GM23338 (cell line): ENCODE data around the gene BANK1. TPM values are rescaled to one million over a fixed set of nuclear protein-coding genes. Genes with fewer than 3 reads are reported as not detected.

Experiments used
- ATAC-seq: fragments of 200-7000 bp; cut with Tn5 transposase; 3 replicates; pipeline ENCODE4 v1.9.1; 2020
- DNase-seq: peaks from one replicate; pipeline ENCODE4 v3.0.0-alpha.2; 2015; ENCODE audit warnings: low spot score
- H2AFZ ChIP-seq: fragments of 200-600 bp; sonication (generic); 2 replicates; pipeline ENCODE4 v1.8.0; 2016; ENCODE audit warnings: antibody characterized with exemption, mild to moderate bottlenecking, moderate library complexity
- H3F3A ChIP-seq: fragments of 200-600 bp; sonication (generic); replicated peaks from 2 replicates; pipeline ENCODE4 v1.8.0; 2017; ENCODE audit warnings: antibody characterized with exemption, mixed run types, low read depth
- H3K27ac ChIP-seq: fragments of 200-600 bp; sonication (generic); 2 replicates; pipeline ENCODE4 v1.6.1; 2016; ENCODE audit warnings: low read depth
- H3K27me3 ChIP-seq: fragments of 200-600 bp; sonication (generic); 2 replicates; pipeline ENCODE4 v1.8.0; 2016; ENCODE audit warnings: mild to moderate bottlenecking, mixed run types, moderate library complexity; ENCODE audit not compliant: insufficient read depth
- H3K36me3 ChIP-seq: fragments of 200-600 bp; sonication (generic); 2 replicates; pipeline ENCODE4 v1.8.0; 2016; ENCODE audit warnings: mild to moderate bottlenecking; ENCODE audit not compliant: insufficient read depth
- H3K4me1 ChIP-seq: fragments of 200-600 bp; sonication (generic); 2 replicates; pipeline ENCODE4 v1.8.0; 2016; ENCODE audit warnings: mild to moderate bottlenecking, moderate library complexity; ENCODE audit not compliant: insufficient read depth
- H3K4me2 ChIP-seq: fragments of 200-600 bp; sonication (generic); 2 replicates; pipeline ENCODE4 v1.7.1; 2017; ENCODE audit warnings: mixed run types
- H3K4me3 ChIP-seq: fragments of 200-600 bp; sonication (generic); 2 replicates; pipeline ENCODE4 v1.6.1; 2016; ENCODE audit warnings: mixed run types
- H3K79me2 ChIP-seq: fragments of 200-600 bp; sonication (generic); replicated peaks from 2 replicates; pipeline ENCODE4 v1.8.0; 2017; ENCODE audit warnings: mild to moderate bottlenecking; ENCODE audit not compliant: insufficient read depth
- H3K9me2 ChIP-seq: fragments of 200-600 bp; sonication (generic); 2 replicates; pipeline ENCODE4 v1.8.0; 2017; ENCODE audit not compliant: insufficient read depth
- H4K20me1 ChIP-seq: fragments of 200-600 bp; sonication (generic); replicated peaks from 2 replicates; pipeline ENCODE4 v1.8.0; 2017; ENCODE audit warnings: mild to moderate bottlenecking; ENCODE audit not compliant: insufficient read depth
- H3K27ac Mint-ChIP-seq: 2 replicates; pipeline ENCODE4 v1.8.0; 2020; ENCODE audit warnings: inconsistent platforms, mild to moderate bottlenecking, moderate library complexity, mixed read lengths
- H3K27me3 Mint-ChIP-seq: 3 replicates; pipeline ENCODE4 v1.8.0; 2022; ENCODE audit warnings: low read depth, mild to moderate bottlenecking, moderate library complexity, mixed read lengths, inconsistent platforms; ENCODE audit not compliant: insufficient read depth, poor library complexity
- H3K36me3 Mint-ChIP-seq: 3 replicates; pipeline ENCODE4 v1.8.0; 2021; ENCODE audit warnings: low read depth, mild to moderate bottlenecking, inconsistent platforms, moderate library complexity, mixed read lengths
- H3K4me1 Mint-ChIP-seq: 3 replicates; pipeline ENCODE4 v1.8.0; 2020; ENCODE audit warnings: mild to moderate bottlenecking, inconsistent platforms, mixed read lengths
- H3K4me3 Mint-ChIP-seq: 3 replicates; pipeline ENCODE4 v1.8.0; 2021; ENCODE audit warnings: moderate library complexity, mild to moderate bottlenecking, inconsistent platforms, mixed read lengths
- H3K9me3 Mint-ChIP-seq: 3 replicates; pipeline ENCODE4 v1.8.0; 2020; ENCODE audit warnings: moderate library complexity, mild to moderate bottlenecking, inconsistent platforms, mixed read lengths
- CREB1 ChIP-seq: fragments of 250-450 bp; sonication (Bioruptor Pico); IDR thresholded peaks from 2 replicates; pipeline ENCODE4 v1.5.0; 2020; ENCODE audit warnings: low read depth, mild to moderate bottlenecking, moderate library complexity
- CTCF ChIP-seq, 2 experiments: fragments of 200-600 bp in 1 of 2; sonication (generic) in 1 of 2; conservative IDR thresholded peaks; 2 replicates each; pipeline versions ENCODE4 v1.5.1 to v1.6.1; 2016 to 2017; ENCODE audit warnings: antibody characterized with exemption in 2 of 2, low read depth in 2 of 2, mild to moderate bottlenecking in 2 of 2, moderate library complexity in 1 of 2
- ETS1 ChIP-seq: IDR thresholded peaks from 2 replicates; pipeline ENCODE4 v1.6.1; 2016; ENCODE audit warnings: antibody characterized with exemption
- EZH2 ChIP-seq: fragments of 200-600 bp; sonication (generic); IDR thresholded peaks from one replicate; pipeline ENCODE4 v1.8.0; 2017; ENCODE audit warnings: antibody characterized with exemption, mild to moderate bottlenecking, low read depth; ENCODE audit not compliant: unreplicated experiment
- EZH2phosphoT487 ChIP-seq: fragments of 200-600 bp; sonication (generic); IDR thresholded peaks from one replicate; pipeline ENCODE4 v1.8.1; 2018; ENCODE audit warnings: antibody characterized with exemption; ENCODE audit not compliant: unreplicated experiment
- JUNB ChIP-seq: IDR thresholded peaks from one replicate; pipeline ENCODE4 v1.6.1; 2016; ENCODE audit warnings: antibody characterized with exemption; ENCODE audit not compliant: unreplicated experiment
- NANOG ChIP-seq: IDR thresholded peaks from 2 replicates; pipeline ENCODE4 v1.6.1; 2016; ENCODE audit warnings: antibody characterized with exemption, borderline replicate concordance
- POLR2AphosphoS5 ChIP-seq: IDR thresholded peaks from 2 replicates; pipeline ENCODE4 v1.6.1; 2016; ENCODE audit warnings: antibody characterized with exemption, low read depth
- REST ChIP-seq: IDR thresholded peaks from one replicate; pipeline ENCODE4 v1.6.1; 2018; ENCODE audit warnings: antibody characterized with exemption; ENCODE audit not compliant: unreplicated experiment
- STAT1 ChIP-seq: IDR thresholded peaks from one replicate; pipeline ENCODE4 v1.6.1; 2016; ENCODE audit warnings: antibody characterized with exemption; ENCODE audit not compliant: unreplicated experiment
- ZNF114 ChIP-seq: fragments of 250-450 bp; sonication (Bioruptor Pico); IDR thresholded peaks from 2 replicates; pipeline ENCODE4 v1.5.0; 2020; ENCODE audit warnings: mild to moderate bottlenecking, moderate library complexity
- ZNF331 ChIP-seq: fragments of 250-450 bp; sonication (Bioruptor Pico); IDR thresholded peaks from 2 replicates; pipeline ENCODE4 v1.5.0; 2020; ENCODE audit warnings: low read depth, mild to moderate bottlenecking, moderate library complexity
- ZNF462 ChIP-seq: fragments of 250-450 bp; sonication (Bioruptor Pico); IDR thresholded peaks from 2 replicates; pipeline ENCODE4 v1.5.0; 2020; ENCODE audit warnings: mild to moderate bottlenecking, moderate library complexity
- polyA plus RNA-seq: library from polyadenylated mRNA; unstranded; fragments of >200 nt; fragmentation: Nextera tagmentation; extraction: Ambion mirVana; gene quantifications from 2 replicates; pipeline ENCODE4 v1.2.1, GENCODE V29; 2016
- total RNA-seq: library from RNA; depleted of rRNA; stranded (reverse); fragments of >200 nt; shearing (Covaris generic); gene quantifications from 2 replicates; pipeline ENCODE4 v1.2.3, GENCODE V29; 2014

The BANK1 gene
- total and polyA plus RNA-seq, 2 experiments from 2014 or later: 0.86 to 0.87 TPM

- Mint-ChIP-seq H3K4me3 (no peak overlapping the region), H3K9me3 (no peaks in the 10 kb centered on the region; the same call in 2 of the 3 replicates), H3K27ac (no peak overlapping the region), H3K36me3 (no peaks in the 10 kb centered on the region), H3K4me1 (no peaks in the 10 kb centered on the region), H3K27me3 (no peaks in the 10 kb centered on the region)
- Histone ChIP-seq H3K4me1 (no peaks in the 10 kb centered on the region), H4K20me1 (no peaks in the 10 kb centered on the region), H3K9me2 (no peaks in the 10 kb centered on the region), H3K27me3 (no peaks in the 10 kb centered on the region), H3K36me3 (no peaks in the 10 kb centered on the region), H3K4me2 (no peak overlapping the region), H3K4me3 (no peak overlapping the region), H3K79me2 (no peaks in the 10 kb centered on the region), H2AFZ (no peak overlapping the region), H3K27ac (no peak overlapping the region), H3F3A (no peaks in the 10 kb centered on the region)
- DNase-seq (no peak), ATAC-seq (no peak)
- TF ChIP-seq POLR2AphosphoS5 (no peak), CREB1 (CRISPR knock-in tag) (no peak), CTCF (conservative IDR thresholded peaks at IDR 0.05; ENCODE audit: low read depth in 2 of 2) (no peak), NANOG (no peak), ETS1 (no peak), ZNF331 (CRISPR knock-in tag) (no peak), EZH2phosphoT487 (no peak), EZH2 (no peak), REST (no peak), STAT1 (no peak), ZNF462 (no peak), ZNF114 (CRISPR knock-in tag) (no peak), JUNB (no peak)
These were observed 217.5 kb downstream of the BANK1 start for GRCh38 chr4:102007959-102008425.
